Measurements from ENCODE around the gene C1QTNF7. TPM values are rescaled to one million over a fixed set of nuclear protein-coding genes. Genes with fewer than 3 reads are reported as not detected.

Gene C1QTNF7
- polyA plus RNA-seq, 1 donor: 3.1 TPM

DNA sequence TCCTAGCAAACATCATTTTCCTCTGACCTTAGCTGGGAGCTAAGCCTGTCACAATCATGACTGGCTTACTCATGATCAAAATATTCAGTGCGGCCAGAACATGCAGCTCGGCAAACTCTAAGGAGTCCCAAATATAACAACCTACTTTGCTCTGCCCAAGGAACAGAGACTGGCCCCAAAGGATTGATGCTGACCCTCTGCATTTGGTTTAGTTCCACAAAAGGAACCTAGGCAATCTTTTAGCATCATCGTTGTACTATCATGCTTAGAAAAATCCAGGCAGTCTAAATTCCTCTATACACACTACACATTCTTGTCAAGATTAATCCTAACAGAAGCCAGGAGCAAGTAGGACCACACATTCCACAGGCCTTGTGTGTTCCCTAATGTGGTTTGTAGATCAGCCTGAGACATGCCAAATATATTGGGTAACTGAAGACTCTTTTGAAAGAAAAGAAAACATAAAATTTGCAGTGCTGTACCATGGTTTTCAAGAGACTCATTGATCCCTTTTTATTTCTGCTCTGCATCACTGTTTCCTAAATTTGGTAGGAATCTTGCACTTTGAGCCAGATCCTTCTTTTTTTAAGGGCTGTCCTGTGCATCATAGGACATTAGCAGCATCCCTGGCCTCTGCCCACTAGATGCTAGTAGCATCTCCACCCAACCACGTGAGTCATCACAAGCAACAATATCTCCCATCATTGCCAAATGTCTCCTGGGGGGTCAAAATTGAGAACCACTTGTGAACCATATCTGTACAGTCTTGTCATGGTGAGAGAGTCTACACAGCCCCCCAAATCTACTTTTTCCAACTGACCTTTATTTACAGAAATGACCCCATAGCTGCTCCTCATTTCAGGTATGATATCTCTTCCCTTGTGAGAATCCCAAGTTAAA, 24.3 kb downstream of the C1QTNF7 start:
- Histone ChIP-seq H3K4me1 (ENCODE audit: control insufficient read depth, insufficient read depth, low read length) (no peaks in the 10 kb centered on the region), H3K9me3 (ENCODE audit: control insufficient read depth, low read depth, low read length) (no peaks in the 10 kb centered on the region), H3K36me3 (ENCODE audit: control insufficient read depth, insufficient read depth, low read length) (no peaks in the 10 kb centered on the region), H3K4me3 (ENCODE audit: low read length) (no peak overlapping the region), H3K27me3 (ENCODE audit: control insufficient read depth, insufficient read depth, low read length) (peaks cover 3% of the 10 kb centered on the region), H3K27ac (ENCODE audit: low read length) (no peak overlapping the region)
- WGBS (ENCODE audit: insufficient coverage, low lambda C conversion rate): no CpG with 5 or more reads among the region's 4 CpGs
- peak in 1 of 2 donors; percentile 8 for DNase-seq

DNA sequence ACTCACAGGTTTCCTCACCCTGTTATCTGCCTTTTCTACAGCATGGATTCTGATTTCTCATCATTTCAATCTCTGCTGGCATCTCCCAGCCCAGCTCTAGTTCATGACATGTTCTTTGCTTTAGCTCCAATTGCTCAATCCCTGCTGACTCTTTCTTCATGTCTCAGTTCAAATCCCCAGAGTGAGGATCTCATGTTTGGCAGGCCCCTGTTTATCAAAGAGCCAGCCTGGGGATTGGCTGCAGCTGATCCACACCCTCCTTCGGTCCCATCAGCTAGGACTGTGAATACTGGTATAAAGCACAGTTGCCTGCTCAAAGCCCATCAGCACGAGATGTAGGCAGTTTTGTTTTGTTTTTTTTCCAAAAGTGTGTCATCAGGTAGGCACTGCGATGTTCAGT, 27.5 kb downstream of the C1QTNF7 start:
- no peaks in the 10 kb centered on the region for H3K9me3 ChIP-seq (ENCODE audit: control insufficient read depth, low read depth, low read length)
- DNase-seq: no peak
- H3K4me3 ChIP-seq (ENCODE audit: low read length): no peak overlapping the region
- H3K4me1 ChIP-seq (ENCODE audit: control insufficient read depth, insufficient read depth, low read length): no peaks in the 10 kb centered on the region
- no peaks in the 10 kb centered on the region for H3K36me3 ChIP-seq (ENCODE audit: control insufficient read depth, insufficient read depth, low read length)
- H3K27me3 ChIP-seq (ENCODE audit: control insufficient read depth, insufficient read depth, low read length): peaks cover 3% of the 10 kb centered on the region
- 80% methylated on average over 1 of the region's 3 CpGs for WGBS (ENCODE audit: insufficient coverage, low lambda C conversion rate)
- H3K27ac ChIP-seq (ENCODE audit: low read length): no peak overlapping the region

DNA sequence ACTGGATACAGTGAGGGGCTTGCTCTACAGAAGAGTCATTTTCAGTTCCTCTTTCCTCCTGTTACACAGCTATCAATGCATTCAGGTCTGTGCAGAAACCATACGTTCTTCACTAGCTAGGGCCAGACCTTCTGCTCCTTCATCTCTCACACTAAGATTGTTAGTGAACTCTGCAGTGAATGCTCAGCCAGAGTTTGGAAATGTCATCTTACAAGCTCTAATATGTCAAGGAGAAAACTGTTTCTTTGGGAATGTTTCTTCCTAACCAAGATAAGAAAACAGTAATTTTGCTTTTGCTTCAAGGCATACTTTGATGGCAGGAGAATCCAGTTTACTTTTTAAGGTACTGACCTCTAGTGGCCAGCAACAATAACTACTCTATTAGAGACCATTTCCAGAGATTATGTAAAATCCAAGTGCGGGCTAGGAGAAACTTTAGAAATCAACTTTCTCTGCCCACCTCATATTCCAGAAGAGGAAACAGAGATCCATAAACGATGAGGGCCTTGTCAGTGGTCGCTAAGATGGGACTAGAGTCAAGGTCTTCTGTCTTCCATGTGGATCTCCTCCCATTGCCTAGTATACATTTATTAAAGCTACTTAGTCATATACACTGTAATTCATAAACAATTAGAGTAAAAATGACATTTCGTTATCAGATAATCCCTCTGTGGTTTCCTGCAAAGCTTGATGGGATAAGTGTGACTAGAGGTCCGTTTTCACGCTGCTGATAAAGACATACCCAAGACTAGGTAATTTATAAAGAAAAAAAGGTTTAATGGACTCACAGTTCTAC, 29.8 kb downstream of the C1QTNF7 start:
- Histone ChIP-seq H3K4me3 (ENCODE audit: low read length) (no peak overlapping the region), H3K27me3 (ENCODE audit: control insufficient read depth, insufficient read depth, low read length) (peaks cover 10% of the 10 kb centered on the region), H3K9me3 (ENCODE audit: control insufficient read depth, low read depth, low read length) (no peaks in the 10 kb centered on the region), H3K4me1 (ENCODE audit: control insufficient read depth, insufficient read depth, low read length) (no peaks in the 10 kb centered on the region), H3K27ac (ENCODE audit: low read length) (no peak overlapping the region), H3K36me3 (ENCODE audit: control insufficient read depth, insufficient read depth, low read length) (no peaks in the 10 kb centered on the region)
- whole genome bisulfite sequencing (ENCODE audit: insufficient coverage, low lambda C conversion rate): 36% methylated on average over 2 of the region's 7 CpGs
- peak; percentile 15 to 29 for DNase-seq

DNA sequence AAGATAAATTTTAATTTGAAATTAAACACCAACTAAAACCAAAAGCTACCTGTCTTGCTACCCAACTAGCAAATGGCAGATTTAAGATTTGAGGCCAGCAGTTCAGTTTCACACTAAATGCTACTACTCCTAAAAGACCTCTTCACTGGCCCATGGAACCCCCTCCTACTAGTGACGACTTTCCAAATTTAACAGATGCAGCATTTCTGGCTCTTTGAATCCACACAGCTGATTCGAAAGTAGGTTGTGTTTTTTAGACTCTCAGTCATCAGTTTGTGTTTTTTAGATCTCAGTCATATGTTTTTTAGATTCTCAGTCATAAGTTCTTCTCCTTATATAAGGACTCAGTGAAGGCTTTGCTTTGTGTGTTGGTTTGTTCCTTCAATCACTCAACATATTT, 30.8 kb downstream of the C1QTNF7 start:
- H3K36me3 ChIP-seq (ENCODE audit: control insufficient read depth, insufficient read depth, low read length): no peaks in the 10 kb centered on the region
- no peaks in the 10 kb centered on the region for H3K9me3 ChIP-seq (ENCODE audit: control insufficient read depth, low read depth, low read length)
- H3K4me3 ChIP-seq (ENCODE audit: low read length): no peak overlapping the region
- no peak overlapping the region for H3K27ac ChIP-seq (ENCODE audit: low read length)
- DNase-seq: no peak
- 66% methylated on average over 2 of the region's 2 CpGs for whole genome bisulfite sequencing (ENCODE audit: insufficient coverage, low lambda C conversion rate)
- peaks cover 10% of the 10 kb centered on the region for H3K27me3 ChIP-seq (ENCODE audit: control insufficient read depth, insufficient read depth, low read length)
- no peaks in the 10 kb centered on the region for H3K4me1 ChIP-seq (ENCODE audit: control insufficient read depth, insufficient read depth, low read length)

DNA sequence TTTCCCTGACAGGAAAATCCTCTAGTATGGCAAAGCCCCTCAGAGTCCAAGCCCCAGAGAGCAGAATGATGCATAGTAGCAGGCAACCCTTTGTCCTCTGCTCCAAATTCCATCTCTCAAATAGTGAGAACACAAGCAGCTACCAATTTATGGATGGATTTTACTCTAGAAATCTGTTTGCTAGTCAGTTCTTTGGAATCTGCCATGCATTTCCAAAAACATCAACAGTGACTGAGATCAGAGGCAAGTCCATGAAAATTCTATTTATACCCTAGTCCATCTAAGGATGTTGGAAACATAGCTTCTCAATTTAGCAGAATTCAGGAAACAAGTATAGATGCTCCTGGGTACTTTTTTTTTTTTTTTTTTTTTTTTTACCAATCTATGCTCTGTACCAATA, 31.9 kb downstream of the C1QTNF7 start:
- Histone ChIP-seq H3K4me3 (ENCODE audit: low read length) (no peak overlapping the region), H3K9me3 (ENCODE audit: control insufficient read depth, low read depth, low read length) (no peaks in the 10 kb centered on the region), H3K27me3 (ENCODE audit: control insufficient read depth, insufficient read depth, low read length) (peaks cover 10% of the 10 kb centered on the region), H3K36me3 (ENCODE audit: control insufficient read depth, insufficient read depth, low read length) (no peaks in the 10 kb centered on the region), H3K4me1 (ENCODE audit: control insufficient read depth, insufficient read depth, low read length) (no peaks in the 10 kb centered on the region), H3K27ac (ENCODE audit: low read length) (no peak overlapping the region)
- DNase-seq: no peak

DNA sequence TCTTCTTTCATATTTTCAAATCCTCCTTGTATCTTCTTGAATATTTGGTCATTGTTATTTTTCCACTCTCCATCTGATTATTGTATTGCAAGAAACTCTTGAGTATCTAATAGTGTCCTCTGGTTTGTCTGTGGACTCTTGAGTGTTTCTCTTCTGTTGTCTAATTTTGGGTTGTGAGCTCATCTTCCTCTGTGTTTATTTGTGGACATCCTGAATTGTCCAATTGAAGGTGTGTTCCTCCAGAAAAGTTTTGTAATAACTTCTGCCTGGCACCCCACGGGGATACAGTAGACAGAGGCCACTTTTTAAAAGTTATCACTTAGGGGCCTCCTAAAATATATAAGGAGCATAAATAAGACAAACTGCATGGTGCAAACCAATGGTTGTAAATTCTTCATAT, 38.8 kb downstream of the C1QTNF7 start:
- H3K4me1 ChIP-seq (ENCODE audit: control insufficient read depth, insufficient read depth, low read length): peaks cover 3% of the 10 kb centered on the region
- no peaks in the 10 kb centered on the region for H3K9me3 ChIP-seq (ENCODE audit: control insufficient read depth, low read depth, low read length)
- no peak overlapping the region for H3K27ac ChIP-seq (ENCODE audit: low read length)
- H3K27me3 ChIP-seq (ENCODE audit: control insufficient read depth, insufficient read depth, low read length): no peaks in the 10 kb centered on the region
- no peak overlapping the region for H3K4me3 ChIP-seq (ENCODE audit: low read length)
- no CpG with 5 or more reads among the region's 1 CpG for WGBS (ENCODE audit: insufficient coverage, low lambda C conversion rate)
- H3K36me3 ChIP-seq (ENCODE audit: control insufficient read depth, insufficient read depth, low read length): no peaks in the 10 kb centered on the region
- no peak for DNase-seq

DNA sequence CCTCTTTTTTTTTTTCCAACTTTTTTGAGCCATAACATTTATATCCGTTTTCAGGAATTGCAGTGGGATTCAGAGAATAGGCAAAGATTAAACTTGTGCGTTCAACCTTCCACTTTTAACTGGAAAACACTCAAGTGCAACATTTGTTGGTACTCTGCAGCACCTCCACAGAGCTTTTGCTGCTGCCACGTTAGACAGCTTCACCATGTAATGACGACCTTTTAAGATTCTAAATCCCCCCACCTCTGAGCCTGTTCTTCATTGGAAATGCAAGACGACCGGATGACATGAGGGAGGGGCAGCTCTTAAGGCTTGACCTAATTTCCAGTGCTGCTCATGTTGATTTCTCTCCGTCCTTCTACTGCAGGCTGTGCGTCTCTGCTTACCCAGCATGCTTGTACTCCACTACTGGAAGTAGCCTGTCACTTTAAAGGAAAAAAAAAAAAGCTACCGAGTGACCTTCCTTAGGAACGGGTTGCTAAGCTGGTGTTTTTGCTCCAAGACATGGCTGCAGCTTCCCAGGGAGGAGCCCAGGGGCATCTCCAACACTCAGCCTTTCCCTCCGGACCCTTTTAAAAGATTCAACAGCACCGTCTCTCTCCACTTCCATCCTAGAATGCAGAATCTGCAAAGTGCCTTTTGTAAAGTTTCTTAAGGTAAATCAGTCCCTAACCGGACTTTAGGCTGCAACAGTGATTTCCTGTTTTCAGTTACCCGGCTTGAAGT, 41.7 kb downstream of the C1QTNF7 start, which contains the start of gene CC2D2A:
Gene CC2D2A (plus strand): TSS at position 481 of the 726 bp plus-strand sequence. CDS start 6,051 bp downstream, outside the sequence.
- H3K36me3 ChIP-seq (ENCODE audit: control insufficient read depth, insufficient read depth, low read length): no peaks in the 10 kb centered on the region
- no peaks in the 10 kb centered on the region for H3K9me3 ChIP-seq (ENCODE audit: control insufficient read depth, low read depth, low read length)
- peaks cover 3% of the 10 kb centered on the region for H3K4me1 ChIP-seq (ENCODE audit: control insufficient read depth, insufficient read depth, low read length)
- DNase-seq: peak; percentile 56 to 78
- WGBS (ENCODE audit: insufficient coverage, low lambda C conversion rate): 67% methylated on average over 1 of the region's 14 CpGs
- H3K27ac ChIP-seq (ENCODE audit: low read length): peak within 1 kb of the TSS; percentile 47
- H3K4me3 ChIP-seq (ENCODE audit: low read length): peak within 1 kb of the TSS; percentile 48
- H3K27me3 ChIP-seq (ENCODE audit: control insufficient read depth, insufficient read depth, low read length): no peaks in the 10 kb centered on the region

DNA sequence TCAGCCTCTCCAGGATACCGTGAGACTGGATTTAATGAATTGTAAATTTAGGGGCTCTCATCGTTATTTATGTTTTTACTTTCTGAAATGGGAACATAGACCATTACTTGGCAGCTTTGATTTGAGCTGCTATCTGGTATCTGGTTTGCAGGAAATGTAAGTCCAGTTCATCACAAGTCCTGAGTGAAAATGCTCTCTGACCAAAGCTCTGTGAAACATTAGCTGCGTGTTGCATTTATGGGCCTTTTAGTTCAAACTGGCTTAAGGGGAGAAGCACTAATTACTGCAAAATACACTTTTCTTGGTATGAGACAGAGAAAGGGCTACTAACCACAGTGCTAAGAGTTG, 42.3 kb downstream of the C1QTNF7 start:
- Histone ChIP-seq H3K4me3 (ENCODE audit: low read length) (peak overlapping the region; percentile 48), H3K27me3 (ENCODE audit: control insufficient read depth, insufficient read depth, low read length) (no peaks in the 10 kb centered on the region), H3K4me1 (ENCODE audit: control insufficient read depth, insufficient read depth, low read length) (peaks cover 3% of the 10 kb centered on the region), H3K9me3 (ENCODE audit: control insufficient read depth, low read depth, low read length) (no peaks in the 10 kb centered on the region), H3K27ac (ENCODE audit: low read length) (peak overlapping the region; percentile 47), H3K36me3 (ENCODE audit: control insufficient read depth, insufficient read depth, low read length) (no peaks in the 10 kb centered on the region)
- WGBS (ENCODE audit: insufficient coverage, low lambda C conversion rate): 0% methylated on average over 1 of the region's 3 CpGs
- DNase-seq: no peak

DNA sequence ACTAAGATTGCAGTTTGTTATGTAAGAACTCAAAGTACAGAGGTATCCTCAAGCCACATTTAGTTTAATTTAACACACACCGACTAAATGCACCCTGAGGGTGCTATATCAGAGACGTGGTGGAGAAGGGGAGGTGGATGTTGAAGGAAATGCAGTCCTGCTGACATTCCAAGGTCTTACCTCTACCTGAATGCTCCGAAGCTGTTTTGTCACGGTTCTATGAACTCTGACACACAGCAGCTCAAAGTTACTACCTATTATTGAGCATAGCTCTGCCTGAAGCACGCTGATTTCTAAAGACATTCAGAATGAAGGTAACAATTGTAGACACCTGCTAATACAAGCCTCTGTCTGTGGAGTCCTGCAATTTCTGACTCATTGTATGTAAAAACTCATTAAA, 48.6 kb downstream of the C1QTNF7 start:
- H3K9me3 ChIP-seq (ENCODE audit: control insufficient read depth, low read depth, low read length): no peaks in the 10 kb centered on the region
- no CpG with 5 or more reads among the region's 5 CpGs for WGBS (ENCODE audit: insufficient coverage, low lambda C conversion rate)
- peaks cover 4% of the 10 kb centered on the region for H3K4me1 ChIP-seq (ENCODE audit: control insufficient read depth, insufficient read depth, low read length)
- H3K4me3 ChIP-seq (ENCODE audit: low read length): no peak overlapping the region
- peaks cover 4% of the 10 kb centered on the region for H3K36me3 ChIP-seq (ENCODE audit: control insufficient read depth, insufficient read depth, low read length)
- no peak overlapping the region for H3K27ac ChIP-seq (ENCODE audit: low read length)
- no peak for DNase-seq
- no peaks in the 10 kb centered on the region for H3K27me3 ChIP-seq (ENCODE audit: control insufficient read depth, insufficient read depth, low read length)

DNA sequence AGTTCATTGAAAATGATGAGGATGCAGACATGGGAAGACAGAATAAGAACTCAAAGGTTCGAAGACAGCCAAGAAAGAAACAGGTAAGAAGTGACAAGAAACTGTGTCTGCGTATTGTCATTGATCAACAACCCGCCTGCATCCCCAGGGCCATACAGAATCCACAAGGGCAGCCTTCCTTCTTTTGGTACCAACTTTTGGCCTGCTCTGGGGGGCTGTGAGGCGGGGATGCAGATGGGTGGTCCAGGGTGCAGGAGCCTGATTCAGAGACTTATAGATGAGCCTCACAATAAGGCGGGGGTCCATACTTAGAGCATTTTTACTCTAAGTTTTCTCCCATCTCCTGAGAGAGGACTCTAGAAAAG, 50.9 kb downstream of the C1QTNF7 start:
- Histone ChIP-seq H3K4me1 (ENCODE audit: control insufficient read depth, insufficient read depth, low read length) (peaks cover 4% of the 10 kb centered on the region), H3K9me3 (ENCODE audit: control insufficient read depth, low read depth, low read length) (no peaks in the 10 kb centered on the region), H3K27ac (ENCODE audit: low read length) (no peak overlapping the region), H3K36me3 (ENCODE audit: control insufficient read depth, insufficient read depth, low read length) (peaks cover 14% of the 10 kb centered on the region), H3K4me3 (ENCODE audit: low read length) (no peak overlapping the region), H3K27me3 (ENCODE audit: control insufficient read depth, insufficient read depth, low read length) (no peaks in the 10 kb centered on the region)
- DNase-seq: no peak
- WGBS (ENCODE audit: insufficient coverage, low lambda C conversion rate): no CpG with 5 or more reads among the region's 5 CpGs
